VCaP (cell line): ENCODE results near the gene GTPBP2.
A peak's percentile ranks its signal among the peaks of the same experiment; 100 is the strongest.

Experiments used
- H3K27ac ChIP-seq: fragments of 450-650 bp; 2 replicates; pipeline ENCODE4 v1.5.1; 2017
- TF ChIP-seq, protein P1 (sequence below): fragments of 450-650 bp; conservative IDR thresholded peaks from 2 replicates; pipeline ENCODE4 v1.5.1; 2017; ENCODE audit warnings: mild to moderate bottlenecking, moderate library complexity

Gene GTPBP2

DNA sequence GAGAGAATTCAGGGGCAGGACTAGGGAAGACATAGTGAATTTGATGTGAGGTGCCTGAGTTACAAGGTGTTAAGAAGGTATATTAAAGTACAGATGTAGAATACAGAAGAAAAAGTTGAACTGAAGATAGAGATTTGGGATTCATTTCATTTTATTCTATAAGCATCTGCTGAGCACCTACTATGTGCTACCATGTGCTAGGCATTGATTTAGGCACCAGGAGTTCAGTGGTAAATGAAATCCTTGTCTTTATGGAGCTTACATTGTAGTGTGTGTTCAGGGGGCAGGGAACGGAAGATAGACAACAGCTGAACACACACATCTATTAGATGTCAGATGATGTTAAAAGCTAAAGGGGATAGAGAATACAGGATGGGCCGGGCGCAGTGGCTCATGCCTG lies 18.5 kb upstream of the GTPBP2 start:
- TF ChIP-seq, protein P1, sequence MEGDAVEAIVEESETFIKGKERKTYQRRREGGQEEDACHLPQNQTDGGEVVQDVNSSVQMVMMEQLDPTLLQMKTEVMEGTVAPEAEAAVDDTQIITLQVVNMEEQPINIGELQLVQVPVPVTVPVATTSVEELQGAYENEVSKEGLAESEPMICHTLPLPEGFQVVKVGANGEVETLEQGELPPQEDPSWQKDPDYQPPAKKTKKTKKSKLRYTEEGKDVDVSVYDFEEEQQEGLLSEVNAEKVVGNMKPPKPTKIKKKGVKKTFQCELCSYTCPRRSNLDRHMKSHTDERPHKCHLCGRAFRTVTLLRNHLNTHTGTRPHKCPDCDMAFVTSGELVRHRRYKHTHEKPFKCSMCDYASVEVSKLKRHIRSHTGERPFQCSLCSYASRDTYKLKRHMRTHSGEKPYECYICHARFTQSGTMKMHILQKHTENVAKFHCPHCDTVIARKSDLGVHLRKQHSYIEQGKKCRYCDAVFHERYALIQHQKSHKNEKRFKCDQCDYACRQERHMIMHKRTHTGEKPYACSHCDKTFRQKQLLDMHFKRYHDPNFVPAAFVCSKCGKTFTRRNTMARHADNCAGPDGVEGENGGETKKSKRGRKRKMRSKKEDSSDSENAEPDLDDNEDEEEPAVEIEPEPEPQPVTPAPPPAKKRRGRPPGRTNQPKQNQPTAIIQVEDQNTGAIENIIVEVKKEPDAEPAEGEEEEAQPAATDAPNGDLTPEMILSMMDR = no peak
- no peak overlapping the region for H3K27ac ChIP-seq

DNA sequence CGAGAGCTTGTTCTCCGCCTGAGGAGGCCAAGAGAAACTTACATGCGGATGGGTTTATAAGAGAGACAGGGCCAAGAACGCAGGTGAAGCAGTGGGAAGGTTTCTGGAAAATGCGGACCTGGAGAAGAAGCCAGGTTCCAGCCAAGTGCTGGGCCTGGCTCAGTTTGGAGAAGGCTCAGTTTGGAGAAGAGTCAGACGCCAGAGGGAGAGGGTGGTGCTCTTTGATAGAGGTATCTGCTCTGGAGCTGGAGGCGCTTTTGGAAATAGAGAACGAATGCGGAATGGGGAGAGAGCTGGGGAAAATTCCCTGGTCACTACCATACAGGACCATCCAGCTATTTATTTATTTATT lies 16.5 kb upstream of the GTPBP2 start:
- TF ChIP-seq, protein P1 = no peak
- no peak overlapping the region for H3K27ac ChIP-seq

DNA sequence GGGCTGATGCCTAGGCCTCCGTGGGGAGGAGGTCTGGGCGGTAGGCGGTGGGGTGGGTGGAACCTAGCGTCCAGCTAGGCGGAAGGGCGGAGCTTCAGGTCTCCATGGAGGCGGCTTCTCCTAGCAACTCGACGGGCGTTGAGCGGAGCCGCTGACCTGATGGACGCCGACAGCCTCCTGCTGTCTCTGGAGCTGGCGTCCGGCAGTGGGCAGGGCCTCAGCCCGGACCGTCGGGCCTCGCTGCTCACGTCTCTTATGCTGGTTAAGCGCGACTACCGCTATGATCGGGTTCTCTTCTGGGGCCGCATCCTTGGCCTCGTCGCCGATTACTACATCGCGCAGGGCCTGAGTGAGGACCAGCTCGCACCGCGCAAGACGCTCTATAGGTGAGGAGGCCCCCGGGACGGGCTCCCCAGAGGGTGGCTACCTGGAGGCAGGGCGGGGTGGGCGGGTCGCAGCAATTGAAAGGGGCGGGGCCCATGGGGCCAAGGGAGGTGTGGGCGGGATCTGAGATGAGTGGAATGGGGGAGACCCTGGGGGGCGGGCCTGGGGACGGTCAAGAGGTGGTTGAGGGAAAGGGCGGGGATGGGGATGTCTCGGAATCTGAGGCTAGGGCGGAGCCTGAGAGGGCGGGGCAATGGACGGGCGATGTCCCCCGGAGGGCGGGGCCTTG lies 16.0 kb upstream of the GTPBP2 start, which contains the start of gene RSPH9:
RSPH9 (plus strand) TSS at position 97 of the 673 bp plus-strand sequence; CDS start at position 160, 63 bp downstream.
- TF ChIP-seq, protein P1 = no peak
- no peak within 1 kb of the TSS for H3K27ac ChIP-seq

DNA sequence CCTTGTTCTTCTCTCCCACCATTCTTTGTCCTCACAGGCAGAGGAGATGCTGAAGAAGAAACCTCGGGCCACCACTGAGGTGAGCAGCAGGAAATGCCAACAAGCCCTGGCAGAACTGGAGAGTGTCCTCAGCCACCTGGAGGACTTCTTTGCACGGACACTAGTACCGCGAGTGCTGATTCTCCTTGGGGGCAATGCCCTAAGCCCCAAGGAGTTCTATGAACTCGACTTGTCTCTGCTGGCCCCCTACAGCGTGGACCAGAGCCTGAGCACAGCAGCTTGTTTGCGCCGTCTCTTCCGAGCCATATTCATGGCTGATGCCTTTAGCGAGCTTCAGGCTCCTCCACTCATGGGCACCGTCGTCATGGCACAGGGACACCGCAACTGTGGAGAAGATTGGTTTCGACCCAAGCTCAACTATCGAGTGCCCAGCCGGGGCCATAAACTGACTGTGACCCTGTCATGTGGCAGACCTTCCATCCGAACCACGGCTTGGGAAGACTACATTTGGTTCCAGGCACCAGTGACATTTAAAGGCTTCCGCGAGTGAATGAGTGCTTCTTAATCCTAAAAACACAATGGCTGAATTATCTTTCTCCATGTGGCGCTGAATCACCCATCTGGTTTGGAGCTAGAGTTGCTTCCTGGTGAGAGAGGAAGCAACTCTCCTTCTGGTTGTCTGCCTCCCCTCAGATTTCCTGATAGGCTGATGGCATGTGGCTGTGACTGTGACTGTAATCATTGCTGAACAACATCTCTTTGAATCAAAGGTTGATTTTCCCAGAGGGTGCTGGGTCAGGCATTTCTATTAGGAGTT lies 11.1 kb upstream of the GTPBP2 start:
- TF ChIP-seq, protein P1 = no peak
- no peak overlapping the region for H3K27ac ChIP-seq

DNA sequence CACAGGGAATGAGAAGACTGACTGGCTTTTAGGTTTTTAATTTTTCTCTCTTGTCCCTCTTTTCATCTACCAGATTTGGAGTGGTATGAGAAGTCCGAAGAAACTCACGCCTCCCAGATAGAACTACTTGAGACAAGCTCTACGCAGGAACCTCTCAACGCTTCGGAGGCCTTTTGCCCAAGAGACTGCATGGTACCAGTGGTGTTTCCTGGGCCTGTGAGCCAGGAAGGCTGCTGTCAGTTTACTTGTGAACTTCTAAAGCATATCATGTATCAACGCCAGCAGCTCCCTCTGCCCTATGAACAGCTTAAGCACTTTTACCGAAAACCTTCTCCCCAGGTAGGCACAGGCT lies 7.2 kb upstream of the GTPBP2 start:
- peak overlapping the region; percentile 93 for H3K27ac ChIP-seq
- TF ChIP-seq, protein P1 = no peak

DNA sequence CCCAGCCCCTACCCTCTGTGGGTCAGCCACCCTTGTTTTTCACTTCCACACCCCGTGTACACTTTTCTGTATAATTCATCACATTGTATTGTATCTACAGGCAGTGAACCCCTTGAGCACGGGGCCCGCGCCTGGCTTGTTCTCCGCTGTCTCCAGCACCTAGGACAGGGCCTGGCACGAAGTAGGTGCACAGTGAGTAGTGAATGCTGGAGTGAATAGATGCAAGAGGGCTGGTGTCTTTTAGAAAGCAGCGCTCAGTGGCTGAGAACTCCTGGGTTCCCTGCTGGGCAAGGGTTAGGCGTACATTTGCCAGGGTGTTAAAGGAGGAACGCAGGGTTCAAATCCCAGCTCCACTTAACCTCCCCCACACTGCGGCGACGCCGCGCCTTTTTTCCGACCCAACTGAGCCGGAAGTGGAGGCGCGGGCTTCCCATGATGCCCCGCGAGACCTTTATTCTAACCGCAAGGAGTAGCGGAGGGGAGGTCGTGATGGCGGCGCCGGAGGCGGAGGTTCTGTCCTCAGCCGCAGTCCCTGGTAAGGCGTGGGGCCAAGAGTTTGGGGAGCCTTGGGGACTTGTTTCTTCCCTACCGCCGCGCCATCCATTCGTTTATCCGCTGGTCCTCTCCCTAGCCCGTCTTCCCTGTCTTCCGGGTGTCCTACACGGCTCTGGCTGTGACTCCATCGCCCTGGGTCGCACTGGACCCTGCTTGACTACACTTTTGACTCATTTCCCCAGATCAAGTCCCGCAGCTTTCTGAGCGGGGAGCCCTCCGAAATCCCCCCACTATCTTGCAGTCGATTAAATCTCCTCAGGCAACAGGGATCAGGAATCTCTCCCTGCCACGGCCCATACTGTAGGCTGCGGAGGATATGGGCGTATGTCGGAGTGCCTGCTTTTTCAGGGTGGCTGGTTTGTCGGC lies 6.6 kb upstream of the GTPBP2 start, which contains the start of gene MAD2L1BP:
MAD2L1BP (plus strand) TSS at position 454 of the 921 bp plus-strand sequence; CDS start at position 490, 36 bp downstream.
- TF ChIP-seq, protein P1 = no peak
- peak within 1 kb of the TSS; percentile 93 for H3K27ac ChIP-seq
